ENCODE measurements around the gene NFAT5. TPM values are rescaled to one million over a fixed set of nuclear protein-coding genes. Genes with fewer than 3 reads are reported as not detected.

The NFAT5 gene
- total RNA-seq, 4 donors from 2014 or later, result 37.4 to 109 (median 61.7) TPM

DNA sequence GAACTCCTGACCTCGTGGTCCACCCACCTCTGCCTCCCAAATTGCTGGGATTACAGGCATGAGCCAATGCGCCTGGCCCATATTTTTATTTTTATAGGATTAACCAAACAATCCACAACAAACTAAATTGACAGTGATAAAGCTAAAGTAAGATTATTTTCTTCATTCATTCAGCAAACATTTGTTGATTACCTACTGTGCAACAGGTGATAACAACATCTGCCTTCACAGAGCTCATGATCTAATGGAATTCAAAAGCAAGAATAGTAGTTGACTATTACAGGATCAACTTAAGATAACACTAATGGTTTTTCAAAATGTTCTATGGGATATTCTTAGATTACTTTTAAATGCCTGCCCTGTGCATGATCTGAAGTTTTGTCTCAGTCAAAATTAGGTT, 122.8 kb downstream of the NFAT5 start:
- TF ChIP-seq CTCF (IDR thresholded peaks at IDR 0.05), result no peak
- TF ChIP-seq POLR2A (IDR thresholded peaks at IDR 0.05), result no peak
- Histone ChIP-seq H3K4me3 (no peak overlapping the region), H3K36me3 (no peaks in the 10 kb centered on the region), H3K4me1 (peaks cover 0 to 6% of the 10 kb centered on the region in 2 donors), H3K27ac (no peak overlapping the region), H3K27me3 (no peaks in the 10 kb centered on the region), H3K9me3 (no peaks in the 10 kb centered on the region)
- DNase-seq, result no peak
- intact Hi-C loops (cut with DNase I; ENCODE audit: low total_unique reads), result no loop called here

DNA sequence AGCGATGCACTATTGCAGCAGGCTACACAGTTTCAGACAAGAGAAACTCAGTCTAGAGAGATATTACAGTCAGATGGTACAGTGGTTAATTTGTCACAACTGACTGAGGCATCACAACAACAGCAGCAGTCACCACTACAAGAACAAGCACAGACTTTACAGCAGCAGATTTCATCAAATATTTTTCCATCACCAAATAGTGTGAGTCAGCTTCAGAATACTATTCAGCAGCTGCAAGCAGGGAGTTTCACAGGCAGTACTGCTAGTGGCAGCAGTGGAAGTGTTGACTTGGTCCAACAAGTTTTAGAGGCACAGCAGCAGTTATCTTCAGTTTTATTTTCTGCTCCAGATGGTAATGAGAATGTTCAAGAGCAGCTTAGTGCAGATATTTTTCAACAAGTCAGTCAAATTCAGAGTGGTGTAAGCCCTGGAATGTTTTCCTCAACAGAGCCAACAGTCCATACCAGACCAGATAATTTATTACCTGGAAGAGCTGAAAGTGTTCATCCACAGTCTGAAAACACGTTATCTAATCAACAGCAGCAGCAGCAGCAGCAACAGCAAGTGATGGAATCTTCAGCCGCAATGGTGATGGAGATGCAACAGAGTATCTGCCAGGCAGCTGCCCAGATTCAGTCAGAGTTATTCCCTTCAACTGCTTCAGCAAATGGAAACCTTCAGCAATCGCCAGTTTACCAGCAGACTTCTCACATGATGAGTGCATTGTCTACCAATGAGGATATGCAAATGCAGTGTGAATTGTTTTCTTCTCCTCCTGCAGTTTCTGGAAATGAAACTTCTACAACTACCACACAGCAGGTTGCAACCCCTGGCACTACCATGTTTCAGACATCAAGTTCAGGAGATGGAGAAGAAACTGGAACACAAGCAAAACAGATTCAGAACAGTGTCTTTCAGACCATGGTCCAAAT, 126.5 kb downstream of the NFAT5 start:
- Histone ChIP-seq H3K36me3 (no peaks in the 10 kb centered on the region), H3K27me3 (no peaks in the 10 kb centered on the region), H3K4me1 (peaks cover 0 to 6% of the 10 kb centered on the region in 2 donors), H3K4me3 (no peak overlapping the region), H3K27ac (peak overlapping the region; percentile 63 to 79), H3K9me3 (no peaks in the 10 kb centered on the region)
- no peak for DNase-seq
- TF ChIP-seq CTCF (IDR thresholded peaks at IDR 0.05) (no peak), POLR2A (IDR thresholded peaks at IDR 0.05) (no peak)
- intact Hi-C loops (cut with DNase I; ENCODE audit: low total_unique reads), result no loop called here

- TF ChIP-seq CTCF (IDR thresholded peaks at IDR 0.05) (no peak), POLR2A (IDR thresholded peaks at IDR 0.05) (no peak)
- H3K4me1 ChIP-seq, result peaks cover 0 to 6% of the 10 kb centered on the region in 2 donors
- peak overlapping the region in 1 of 2 donors; percentile 36 for H3K27ac ChIP-seq
- intact Hi-C loops (cut with DNase I; ENCODE audit: low total_unique reads), result no loop called here
- H3K27me3 ChIP-seq, result no peaks in the 10 kb centered on the region
- no peaks in the 10 kb centered on the region for H3K9me3 ChIP-seq
- H3K4me3 ChIP-seq, result no peak overlapping the region
- H3K36me3 ChIP-seq, result no peaks in the 10 kb centered on the region
- DNase-seq, result no peak
These were observed 128.2 kb downstream of the NFAT5 start for GRCh38 chr16:69693916-69694315.

GRCh38 chr16:69698404-69698803, 132.6 kb downstream of the NFAT5 start:
- DNase-seq, result no peak
- peaks cover 0 to 1% of the 10 kb centered on the region in 2 donors for H3K4me1 ChIP-seq
- no peaks in the 10 kb centered on the region for H3K36me3 ChIP-seq
- no peaks in the 10 kb centered on the region for H3K9me3 ChIP-seq
- no peak overlapping the region for H3K27ac ChIP-seq
- TF ChIP-seq POLR2A (IDR thresholded peaks at IDR 0.05) (no peak), CTCF (IDR thresholded peaks at IDR 0.05) (no peak)
- H3K27me3 ChIP-seq, result no peaks in the 10 kb centered on the region
- intact Hi-C loops (cut with DNase I; ENCODE audit: low total_unique reads), result no loop called here
- no peak overlapping the region for H3K4me3 ChIP-seq

DNA sequence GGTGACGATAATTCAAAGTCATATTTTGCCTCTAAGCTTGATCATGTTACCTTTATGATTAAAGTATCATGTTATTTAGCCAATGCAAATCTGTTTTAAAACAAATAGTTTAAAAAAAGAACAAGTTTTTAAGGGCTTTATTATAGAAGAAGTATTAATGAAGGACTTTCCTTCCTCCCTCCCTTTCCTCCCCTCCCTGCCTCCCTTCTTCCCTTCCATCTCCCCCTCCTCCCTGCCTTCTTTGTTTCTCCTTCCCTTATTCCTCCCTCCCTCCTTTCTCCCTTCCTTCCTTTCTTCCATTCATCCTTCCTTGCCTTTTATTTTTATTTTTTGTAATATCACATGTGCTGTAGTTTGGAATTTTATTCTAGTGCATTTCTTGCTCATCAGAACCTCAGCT, 134.1 kb downstream of the NFAT5 start:
- no peak for DNase-seq
- Histone ChIP-seq H3K9me3 (no peaks in the 10 kb centered on the region), H3K27ac (no peak overlapping the region), H3K4me3 (no peak overlapping the region), H3K4me1 (no peaks in the 10 kb centered on the region), H3K27me3 (no peaks in the 10 kb centered on the region), H3K36me3 (no peaks in the 10 kb centered on the region)
- TF ChIP-seq POLR2A (IDR thresholded peaks at IDR 0.05) (no peak), CTCF (IDR thresholded peaks at IDR 0.05) (no peak)
- intact Hi-C loops (cut with DNase I; ENCODE audit: low total_unique reads), result loop anchor here (10.0 kb wide), 1 partner anchor 55 kb away; the partner anchor contains the start of gene NOB1
